Ovary (tissue), 3 donors: ENCODE measurements around the gene CLCN5.

Experiments used
- CTCF ChIP-seq, 3 donors: fragments of 450-650 bp in 2 of 3; fragments of 200-600 bp in 1 of 3; IDR thresholded peaks; one replicate each; pipeline versions ENCODE4 v1.5.1 to v1.8.0; 2016 to 2022; ENCODE audit warnings: antibody characterized with exemption in 3 of 3, mild to moderate bottlenecking in 1 of 3
- POLR2A ChIP-seq: fragments of 450-650 bp; IDR thresholded peaks from one replicate; pipeline ENCODE4 v1.6.1; 2017; ENCODE audit warnings: antibody characterized with exemption, mild to moderate bottlenecking, moderate library complexity
- donor health status: DM: no; HTN: no; CAD: no.

GRCh38 chrX:49878834-49879655, 43.4 kb upstream of the CLCN5 start, which contains the start of gene USP27X:
- TF ChIP-seq CTCF (IDR thresholded peaks at IDR 0.05), result peak; percentile 32 to 81 (median 73)
- peak; percentile 32 for TF ChIP-seq POLR2A
